SK-N-SH treated with all-trans-retinoic acid at 6 μM for 48 hours (cell line): ENCODE measurements around the gene SLC35A1.

Experiments
- ARNTL ChIP-seq: fragments of 450-650 bp; formaldehyde crosslinking; IDR thresholded peaks from 2 replicates; pipeline ENCODE4 v1.5.0; 2020; ENCODE audit warnings: low read depth, mild to moderate bottlenecking, moderate library complexity, borderline replicate concordance
- BACH2 ChIP-seq: fragments of 250-450 bp; sonication (Bioruptor Pico); IDR thresholded peaks from 2 replicates; pipeline ENCODE4 v1.9.0; 2021; ENCODE audit warnings: mild to moderate bottlenecking, borderline replicate concordance
- CREB5 ChIP-seq: fragments of 250-450 bp; sonication (Bioruptor Pico); IDR thresholded peaks from 2 replicates; pipeline ENCODE4 v1.5.1; 2020; ENCODE audit warnings: low read depth, mild to moderate bottlenecking, moderate library complexity
- OSR1 ChIP-seq: fragments of 250-450 bp; sonication (Bioruptor Pico); IDR thresholded peaks from 2 replicates; pipeline ENCODE4 v1.8.0; 2022; ENCODE audit warnings: moderate library complexity, mild to moderate bottlenecking, inconsistent platforms
- POU6F1 ChIP-seq: fragments of 250-450 bp; sonication (Bioruptor Pico); IDR thresholded peaks from 2 replicates; pipeline ENCODE4 v1.8.0; 2021; ENCODE audit warnings: low read depth, mild to moderate bottlenecking, moderate library complexity, borderline replicate concordance
- TCF4 ChIP-seq: fragments of 250-450 bp; sonication (Bioruptor Pico); IDR thresholded peaks from 2 replicates; pipeline ENCODE4 v1.8.0; 2021; ENCODE audit warnings: mild to moderate bottlenecking, moderate library complexity, borderline replicate concordance
- TSHZ2 ChIP-seq: fragments of 250-450 bp; sonication (Bioruptor Pico); IDR thresholded peaks from 2 replicates; pipeline ENCODE4 v1.5.0; 2020; ENCODE audit warnings: mild to moderate bottlenecking, moderate library complexity
- ZC3H10 ChIP-seq: fragments of 250-450 bp; sonication (Bioruptor Pico); IDR thresholded peaks from 2 replicates; pipeline ENCODE4 v1.5.1; 2021; ENCODE audit warnings: mild to moderate bottlenecking, moderate library complexity
- ZFP3 ChIP-seq: fragments of 250-450 bp; sonication (Bioruptor Pico); IDR thresholded peaks from 2 replicates; pipeline ENCODE4 v1.5.0; 2020; ENCODE audit warnings: mild to moderate bottlenecking, moderate library complexity
- ZFP30 ChIP-seq: fragments of 450-650 bp; formaldehyde crosslinking; IDR thresholded peaks from 2 replicates; pipeline ENCODE4 v1.5.0; 2022; ENCODE audit warnings: mild to moderate bottlenecking, moderate library complexity
- ZNF565 ChIP-seq: fragments of 450-650 bp; formaldehyde crosslinking; conservative IDR thresholded peaks from 2 replicates; pipeline ENCODE4 v1.5.0; 2020; ENCODE audit warnings: low read depth, mild to moderate bottlenecking, moderate library complexity
- ZNF70 ChIP-seq: fragments of 450-650 bp; formaldehyde crosslinking; IDR thresholded peaks from 2 replicates; pipeline ENCODE4 v1.5.0; 2020; ENCODE audit warnings: mild to moderate bottlenecking, moderate library complexity
- ZNF8 ChIP-seq: fragments of 450-650 bp; formaldehyde crosslinking; IDR thresholded peaks from 2 replicates; pipeline ENCODE4 v1.5.0; 2020; ENCODE audit warnings: mild to moderate bottlenecking, moderate library complexity
- TF ChIP-seq, protein P1 (sequence below): fragments of 250-450 bp; sonication (Bioruptor Pico); IDR thresholded peaks from 2 replicates; pipeline ENCODE4 v1.8.0; 2020; ENCODE audit warnings: mild to moderate bottlenecking, moderate library complexity, borderline replicate concordance

DNA sequence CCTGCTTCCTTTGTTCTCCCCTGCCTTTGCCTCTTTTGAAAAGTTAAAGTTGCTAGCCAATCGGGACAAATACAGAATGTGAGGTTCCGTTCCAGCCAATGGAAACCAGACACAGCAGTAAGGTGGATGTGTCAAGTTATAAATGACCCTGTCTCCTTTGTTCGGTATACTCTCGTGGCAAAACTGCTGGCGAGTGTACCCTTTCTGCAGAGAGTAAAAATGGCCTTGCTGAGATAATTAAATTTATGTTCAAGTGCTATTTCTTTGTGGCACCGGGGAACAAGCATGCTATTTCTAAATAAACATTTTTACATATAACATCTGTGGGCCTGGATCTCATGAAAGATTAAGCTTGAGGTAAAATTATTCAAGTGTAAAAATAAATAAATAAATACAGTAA, 66.8 kb downstream of the SLC35A1 start:
- TF ChIP-seq ZC3H10 (CRISPR knock-in tag) (no peak), POU6F1 (CRISPR knock-in tag) (no peak), CREB5 (CRISPR knock-in tag) (no peak), OSR1 (CRISPR knock-in tag) (no peak), BACH2 (CRISPR knock-in tag) (no peak), ZFP30 (CRISPR knock-in tag) (no peak), ZNF565 (CRISPR knock-in tag) (no peak), ZFP3 (CRISPR knock-in tag) (no peak), TCF4 (CRISPR knock-in tag) (no peak), ZNF8 (CRISPR knock-in tag) (no peak), ZNF70 (CRISPR knock-in tag) (no peak), ARNTL (CRISPR knock-in tag) (no peak), TSHZ2 (no peak)
- TF ChIP-seq, protein P1, sequence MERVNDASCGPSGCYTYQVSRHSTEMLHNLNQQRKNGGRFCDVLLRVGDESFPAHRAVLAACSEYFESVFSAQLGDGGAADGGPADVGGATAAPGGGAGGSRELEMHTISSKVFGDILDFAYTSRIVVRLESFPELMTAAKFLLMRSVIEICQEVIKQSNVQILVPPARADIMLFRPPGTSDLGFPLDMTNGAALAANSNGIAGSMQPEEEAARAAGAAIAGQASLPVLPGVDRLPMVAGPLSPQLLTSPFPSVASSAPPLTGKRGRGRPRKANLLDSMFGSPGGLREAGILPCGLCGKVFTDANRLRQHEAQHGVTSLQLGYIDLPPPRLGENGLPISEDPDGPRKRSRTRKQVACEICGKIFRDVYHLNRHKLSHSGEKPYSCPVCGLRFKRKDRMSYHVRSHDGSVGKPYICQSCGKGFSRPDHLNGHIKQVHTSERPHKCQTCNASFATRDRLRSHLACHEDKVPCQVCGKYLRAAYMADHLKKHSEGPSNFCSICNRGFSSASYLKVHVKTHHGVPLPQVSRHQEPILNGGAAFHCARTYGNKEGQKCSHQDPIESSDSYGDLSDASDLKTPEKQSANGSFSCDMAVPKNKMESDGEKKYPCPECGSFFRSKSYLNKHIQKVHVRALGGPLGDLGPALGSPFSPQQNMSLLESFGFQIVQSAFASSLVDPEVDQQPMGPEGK (CRISPR knock-in tag), result no peak
